H1 (cell line): ENCODE measurements around the gene TIE1. TPM values are rescaled to one million over a fixed set of nuclear protein-coding genes. Genes with fewer than 3 reads are reported as not detected.

Source experiments
- CTCF ChIA-PET: fragments of 300-600 bp; sonication (Branson Sonifier 250); formaldehyde crosslinking; loops from one replicate; lab custom pipeline; 2021; ENCODE audit not compliant: partially characterized antibody; lab: Charles Lee
- POLR2A ChIA-PET: fragments of 300-600 bp; sonication (Branson Sonifier 250); formaldehyde crosslinking; loops from one replicate; lab custom pipeline; 2021; ENCODE audit warnings: inconsistent platforms; ENCODE audit not compliant: partially characterized antibody; lab: Charles Lee
- DNase-seq, 2 experiments: peaks; one replicate each; pipeline versions ENCODE4 v3.0.0 to v3.0.0-alpha.2; 2010 to 2022; ENCODE audit warnings: low spot score in 2 of 2, low read depth in 1 of 2, mixed read lengths in 1 of 2
- FAIRE-seq: peaks from 2 replicates; lab custom pipeline; 2011; peaks lifted over from hg19 to GRCh38; lab: Jason Lieb, UNC
- H2AFZ ChIP-seq: 2 replicates; pipeline ENCODE4 v1.8.1; 2012; ENCODE audit warnings: low read length, inconsistent platforms
- H2AK5ac ChIP-seq: 2 replicates; pipeline ENCODE4 v1.6.1; 2013; ENCODE audit warnings: low read depth, low read length
- H2BK120ac ChIP-seq: replicated peaks from 2 replicates; pipeline ENCODE3; 2013; ENCODE audit warnings: low read depth, low read length, inconsistent platforms
- H2BK12ac ChIP-seq: 2 replicates; pipeline ENCODE4 v1.6.1; 2013; ENCODE audit warnings: low read depth, low read length
- H2BK15ac ChIP-seq: 2 replicates; pipeline ENCODE4 v1.6.1; 2013; ENCODE audit warnings: low read length
- H2BK20ac ChIP-seq: 2 replicates; pipeline ENCODE4 v1.6.1; 2013; ENCODE audit warnings: low read length
- H2BK5ac ChIP-seq: 2 replicates; pipeline ENCODE4 v1.6.1; 2013; ENCODE audit warnings: low read depth, low read length
- H3K14ac ChIP-seq: 2 replicates; pipeline ENCODE4 v1.6.1; 2013; ENCODE audit warnings: inconsistent platforms; ENCODE audit not compliant: insufficient read length
- H3K18ac ChIP-seq: 2 replicates; pipeline ENCODE4 v1.6.1; 2013; ENCODE audit warnings: low read length; ENCODE audit errors: extremely low read depth
- H3K23ac ChIP-seq: 2 replicates; pipeline ENCODE4 v1.6.1; 2013; ENCODE audit warnings: inconsistent platforms; ENCODE audit not compliant: insufficient read length
- H3K23me2 ChIP-seq: 2 replicates; pipeline ENCODE4 v1.6.1; 2013; ENCODE audit warnings: low read depth, low read length
- H3K27ac ChIP-seq: 2 replicates; pipeline ENCODE4 v1.6.1; 2011; ENCODE audit warnings: low read depth, low read length, inconsistent platforms
- H3K27me3 ChIP-seq, 4 experiments: replicated peaks in 1 of 4; 1 replicate in 1 of 4; 2 replicates in 3 of 4; pipeline versions ENCODE4 v1.6.1 to v1.8.1; 2011 to 2013; ENCODE audit warnings: low read length in 3 of 4, mild to moderate bottlenecking in 3 of 4, inconsistent platforms in 2 of 4, mixed read lengths in 2 of 4, moderate library complexity in 1 of 4; ENCODE audit not compliant: control insufficient read depth in 3 of 4, insufficient read depth in 3 of 4; ENCODE audit errors: extremely low read depth in 1 of 4
- H3K36me3 ChIP-seq, 4 experiments: 2 replicates each; pipeline versions ENCODE4 v1.6.1 to v1.8.1; 2011 to 2013; ENCODE audit warnings: mild to moderate bottlenecking in 4 of 4, low read length in 3 of 4, moderate library complexity in 2 of 4, control low read depth in 1 of 4, inconsistent platforms in 1 of 4; ENCODE audit not compliant: insufficient read depth in 4 of 4, control insufficient read depth in 2 of 4
- H3K4ac ChIP-seq: replicated peaks from 2 replicates; pipeline ENCODE3; 2013; ENCODE audit warnings: low read length, low read depth, mixed read lengths, inconsistent platforms; ENCODE audit not compliant: insufficient read length
- H3K4me1 ChIP-seq, 4 experiments: replicated peaks in 1 of 4; 1 replicate in 1 of 4; 2 replicates in 3 of 4; pipeline versions ENCODE4 v1.6.1 to v1.8.1; 2011 to 2013; ENCODE audit warnings: low read length in 3 of 4, inconsistent platforms in 2 of 4, mixed read lengths in 1 of 4; ENCODE audit not compliant: insufficient read depth in 4 of 4, control insufficient read depth in 3 of 4
- H3K4me2 ChIP-seq, 2 experiments: 2 replicates each; pipeline versions ENCODE4 v1.6.1 to v1.8.1; 2011 to 2013; ENCODE audit warnings: low read depth in 2 of 2, low read length in 2 of 2, control low read depth in 1 of 2, inconsistent platforms in 1 of 2, mild to moderate bottlenecking in 1 of 2; ENCODE audit not compliant: insufficient read depth in 1 of 2
- H3K4me3 ChIP-seq, 4 experiments: fragments of 200-600, 300-600 bp in 1 of 4; sonication (generic), shearing (Covaris generic), sonication (Bioruptor Twin) in 1 of 4; 2 replicates each; pipeline versions ENCODE4 v1.5.1 to v1.8.1; 2011 to 2016; ENCODE audit warnings: low read length in 4 of 4, low read depth in 3 of 4, control low read depth in 2 of 4, inconsistent platforms in 2 of 4, mild to moderate bottlenecking in 2 of 4, mixed read lengths in 1 of 4, moderate library complexity in 1 of 4; ENCODE audit not compliant: insufficient read depth in 2 of 4; ENCODE audit errors: extremely low read depth in 1 of 4
- H3K56ac ChIP-seq: replicated peaks from 2 replicates; pipeline ENCODE3; 2013; ENCODE audit warnings: low read depth, mild to moderate bottlenecking, mixed read lengths, low read length, inconsistent platforms; ENCODE audit not compliant: insufficient read length
- H3K79me1 ChIP-seq: 2 replicates; pipeline ENCODE4 v1.6.1; 2013; ENCODE audit warnings: low read depth, low read length, control low read depth
- H3K79me2 ChIP-seq, 2 experiments: 2 replicates each; pipeline versions ENCODE4 v1.6.1 to v1.8.1; 2012 to 2013; ENCODE audit warnings: low read length in 2 of 2, mild to moderate bottlenecking in 2 of 2, inconsistent platforms in 1 of 2; ENCODE audit not compliant: insufficient read depth in 2 of 2, control insufficient read depth in 1 of 2
- H3K9ac ChIP-seq, 4 experiments: replicated peaks in 1 of 4; 1 replicate in 1 of 4; 2 replicates in 3 of 4; pipeline versions ENCODE4 v1.6.1 to v1.8.1; 2011 to 2013; ENCODE audit warnings: low read depth in 3 of 4, low read length in 3 of 4, control low read depth in 2 of 4, mild to moderate bottlenecking in 2 of 4, moderate library complexity in 2 of 4, inconsistent platforms in 1 of 4; ENCODE audit errors: extremely low read depth in 1 of 4
- H3K9me3 ChIP-seq, 2 experiments: 2 replicates each; pipeline versions ENCODE4 v1.6.1 to v1.8.1; 2012 to 2013; ENCODE audit warnings: mild to moderate bottlenecking in 2 of 2, moderate library complexity in 2 of 2, control low read depth in 1 of 2, inconsistent platforms in 1 of 2, low read depth in 1 of 2, low read length in 1 of 2, mixed read lengths in 1 of 2; ENCODE audit not compliant: insufficient read depth in 2 of 2
- H4K20me1 ChIP-seq, 2 experiments: replicated peaks in 1 of 2; 2 replicates each; pipeline versions ENCODE3 to v1.8.1; 2011 to 2013; ENCODE audit warnings: inconsistent platforms in 2 of 2, low read length in 2 of 2, mild to moderate bottlenecking in 1 of 2; ENCODE audit not compliant: insufficient read depth in 2 of 2, control insufficient read depth in 1 of 2
- H4K5ac ChIP-seq: 2 replicates; pipeline ENCODE4 v1.6.1; 2013; ENCODE audit warnings: low read length, low read depth, mixed read lengths, inconsistent platforms; ENCODE audit not compliant: insufficient read length
- H4K8ac ChIP-seq: 2 replicates; pipeline ENCODE4 v1.8.0; 2013; ENCODE audit warnings: mild to moderate bottlenecking, moderate library complexity, low read length, inconsistent platforms; ENCODE audit not compliant: insufficient read depth; ENCODE audit errors: extremely low read depth
- H4K91ac ChIP-seq: replicated peaks from 2 replicates; pipeline ENCODE3; 2013; ENCODE audit warnings: low read length, mixed read lengths, inconsistent platforms; ENCODE audit not compliant: insufficient read length
- POLR2AphosphoS5 ChIP-seq: IDR thresholded peaks from 2 replicates; pipeline ENCODE4 v1.6.1; 2011; ENCODE audit warnings: low read depth, low read length
- SP1 ChIP-seq: IDR thresholded peaks from 2 replicates; pipeline ENCODE4 v1.6.1; 2011; ENCODE audit warnings: low read depth, low read length
- WGBS, 2 experiments: shearing (Covaris generic) in 1 of 2; methylation state at CpG; one replicate each; pipeline versions ENCODE4 v1.1.6 to v1.1.7; 2013 to 2015; ENCODE audit warnings: low lambda C conversion rate in 2 of 2, mixed read lengths in 2 of 2, inconsistent platforms in 1 of 2, low coverage in 1 of 2, missing lambda C conversion rate in 1 of 2; ENCODE audit not compliant: insufficient replicate concordance in 2 of 2, insufficient coverage in 1 of 2, insufficient read length in 1 of 2; ENCODE audit errors: extremely low coverage in 1 of 2, missing lambda C conversion rate in 1 of 2; 5-methylcytosine and 5-hydroxymethylcytosine counted together
- polyA plus RNA-seq, 7 experiments: library from polyadenylated mRNA; depleted of rRNA in 3 of 7; stranded (reverse) in 5 of 7; unstranded in 2 of 7; fragments of >200 nt in 5 of 7; fragments of 200-250 nt in 2 of 7; gene quantifications; 1 replicate in 5 of 7; 2 replicates in 1 of 7; 4 replicates in 1 of 7; pipeline versions ENCODE4 v1.2.1 to v1.2.3, GENCODE V29; 2011 to 2013; ENCODE audit warnings: missing spikeins in 2 of 7, mixed read lengths in 2 of 7
- total RNA-seq: library from RNA; stranded (reverse); fragmentation: NEBNext Ultra II Directional; extraction: Animal tissue kit (Norgen Biotek cat#: 25700); gene quantifications from 2 replicates; pipeline ENCODE4 v1.2.1, GENCODE V29; 2021

The TIE1 gene
- total and polyA plus RNA-seq, 2 of the 8 experiments (the other 6 are each of a cell fraction or from before 2014, with no cell fraction given) = 0.74 to 2.2 TPM

DNA sequence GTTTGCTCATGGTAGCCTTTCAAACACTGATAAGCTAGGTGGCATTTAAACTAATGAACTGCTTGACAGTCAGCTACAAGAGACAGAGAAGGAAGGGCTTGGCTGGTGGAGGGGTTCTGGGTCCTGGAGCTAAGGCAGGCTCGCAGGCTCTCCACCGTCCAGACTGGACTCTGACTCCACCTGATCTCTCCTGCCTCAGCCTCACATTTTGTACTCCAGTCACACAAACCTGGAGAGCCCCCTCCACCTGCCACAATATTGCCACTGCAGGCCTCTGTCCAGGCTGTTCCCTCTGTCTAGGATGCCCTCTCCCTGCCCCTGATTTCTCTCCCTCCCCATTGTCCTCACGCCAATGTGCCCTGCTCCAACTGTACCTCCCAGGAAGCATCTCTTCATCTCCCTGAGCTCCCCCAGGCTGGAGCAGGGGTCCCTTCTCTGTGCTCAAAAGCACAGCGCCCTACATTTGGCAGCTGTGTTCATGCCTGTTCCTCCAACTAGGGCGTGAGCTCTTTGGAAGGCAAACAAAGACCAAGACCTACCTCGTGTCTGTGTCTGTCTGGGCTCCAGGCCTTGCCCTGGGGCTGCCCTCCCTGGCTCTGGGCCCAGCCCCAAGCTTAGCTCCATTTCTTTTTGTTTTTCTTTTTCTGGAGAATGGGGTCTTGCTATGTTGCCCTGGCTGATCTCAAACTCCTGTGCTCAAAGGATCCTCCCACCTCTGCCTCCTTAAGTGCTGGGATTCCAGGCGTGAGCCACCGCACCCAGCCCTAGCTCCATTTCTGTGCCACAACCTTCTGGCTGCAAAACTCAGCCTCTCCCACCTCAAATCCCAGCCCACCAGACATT lies 2.9 kb downstream of the TIE1 start:
- Histone ChIP-seq H4K8ac (no peak overlapping the region; the same call in 1 of the 2 replicates), H2AFZ (no peak overlapping the region), H3K27me3 (no peaks in the 10 kb centered on the region), H3K4me3 (no peak overlapping the region), H3K36me3 (no peaks in the 10 kb centered on the region), H2BK12ac (no peak overlapping the region), H3K23me2 (no peaks in the 10 kb centered on the region), H3K79me2 (no peaks in the 10 kb centered on the region), H2BK5ac (no peak overlapping the region), H2BK15ac (no peak overlapping the region), H3K4me1 (peaks cover 0 to 2% (median 2%) of the 10 kb centered on the region in 4 experiments; a peak in 3 of 7 replicates), H3K14ac (no peak overlapping the region), H3K23ac (no peak overlapping the region), H4K5ac (no peak overlapping the region), H3K9me3 (no peaks in the 10 kb centered on the region), H3K18ac (no peak overlapping the region), H3K79me1 (no peaks in the 10 kb centered on the region), H3K4me2 (no peak overlapping the region), H3K56ac (no peak overlapping the region), H4K20me1 (no peaks in the 10 kb centered on the region), H2AK5ac (no peak overlapping the region; the same call in 1 of the 2 replicates), H2BK20ac (no peak overlapping the region), H3K27ac (no peak overlapping the region), H3K9ac (no peak overlapping the region), H3K4ac (no peak overlapping the region), H2BK120ac (no peak overlapping the region), H4K91ac (no peak overlapping the region)
- 91% methylated on average over 8 of the region's 8 CpGs; no CpG with 5 or more reads in 1 of the 2 experiments for WGBS, 2 experiments
- POLR2A ChIA-PET = interaction anchor here (0.7 to 0.8 kb wide), 3 partner anchors 38 to 150 kb away, joined by 3 read pairs; partner anchors contain the start of genes HYI, MED8 and SZT2
- TF ChIP-seq SP1 (no peak), POLR2AphosphoS5 (no peak)
- CTCF ChIA-PET = interaction anchor here (0.7 to 3.1 kb wide), 8 partner anchors 13 to 115 kb away, joined by 3 to 12 read pairs (median 4); partner anchors contain the start of gene C1orf210
- FAIRE-seq = no peak
- DNase-seq = no peak
